ENCODE measurements around the gene ROR1. TPM values are rescaled to one million over a fixed set of nuclear protein-coding genes. Genes with fewer than 3 reads are reported as not detected.

ROR1 gene
- total and polyA plus RNA-seq, 10 of the 15 experiments (the other 5 are each of a cell fraction or from before 2014, with no cell fraction given) = 0.02 to 0.08 (median 0.05) TPM; not detected in 6

DNA sequence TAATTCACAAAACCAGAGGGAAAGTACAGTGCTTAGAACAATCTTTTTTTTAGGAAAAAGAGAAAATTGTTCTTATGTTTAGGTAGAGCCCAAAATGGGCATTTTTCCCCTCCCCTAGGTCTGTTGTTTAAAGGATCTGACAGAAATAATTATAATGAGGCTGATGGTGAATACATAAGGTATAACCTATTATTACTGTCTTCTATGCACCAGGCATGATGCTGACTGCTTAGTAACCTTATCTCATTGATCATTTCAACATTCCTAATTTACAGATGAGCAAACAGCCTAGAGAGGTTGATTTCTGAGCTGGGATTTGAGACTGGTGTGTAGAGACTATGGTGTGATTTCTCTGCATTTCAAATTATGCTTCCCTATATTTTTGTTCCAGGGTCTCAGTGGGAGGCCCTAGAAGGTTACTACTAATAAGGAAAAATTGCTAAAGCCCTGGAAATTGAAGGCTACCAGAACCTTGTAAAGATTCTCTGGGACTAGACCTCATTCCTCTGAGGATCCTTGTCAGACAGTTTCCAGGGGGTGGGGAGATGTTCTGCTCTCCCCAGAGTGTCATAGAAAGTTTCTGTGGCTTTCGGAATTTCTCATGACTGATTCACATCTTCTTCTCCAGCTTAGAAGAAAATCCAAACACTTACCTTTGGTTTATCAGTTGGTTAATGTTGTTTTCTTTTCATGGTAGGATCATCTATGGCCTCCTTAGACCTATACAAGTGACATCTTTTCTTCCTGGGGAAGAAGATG, 44.9 kb downstream of the ROR1 start:
- ChIA-PET POLR2A (no interaction called here), RAD21 (ENCODE audit: unreplicated experiment) (no interaction called here), SMC1A (ENCODE audit: uncharacterized antibody, unreplicated experiment) (interaction anchor here (1.3 kb wide), 1 partner anchor 19 kb away, joined by 3 read pairs; no protein-coding TSS in a partner anchor), CTCF (no interaction called here)
- 21% methylated on average over 1 of the region's 1 CpG for WGBS (ENCODE audit: insufficient coverage, insufficient replicate concordance, low lambda C conversion rate, missing lambda C conversion rate)
- no peak overlapping the region for H3K27ac ChIP-seq (ENCODE audit: control insufficient read depth, insufficient read depth)
- no TSS peak for BruUV-seq (replicated peaks)
- DNase-seq (ENCODE audit: low read depth, low spot score) (no peak), FAIRE-seq (no peak), ATAC-seq (no peak)
- in situ Hi-C loops (cut with MboI) (no loop called here), intact Hi-C loops (cut with micrococcal nuclease; ENCODE audit: unreplicated experiment) (no loop called here)
- no peaks in the 10 kb centered on the region for H3K36me3 ChIP-seq (ENCODE audit: control insufficient read depth in 2 of 2, insufficient read depth in 2 of 2, low read length in 1 of 2)
- no peaks in the 10 kb centered on the region; the same call in 2 of the 3 replicates for H3K9me3 ChIP-seq (replicated peaks; ENCODE audit: control insufficient read depth, insufficient read depth, low read length)
- H3K79me2 ChIP-seq (ENCODE audit: control insufficient read depth, insufficient read depth, low read length) = no peaks in the 10 kb centered on the region
- H2AFZ ChIP-seq (ENCODE audit: control insufficient read depth, low read depth, low read length) = no peak overlapping the region
- no peak for TF ChIP-seq RCOR1 (conservative IDR thresholded peaks at IDR 0.05; ENCODE audit: low read depth, low read length)
- no peak for TF ChIP-seq SPI1 (IDR thresholded peaks at IDR 0.05; ENCODE audit: borderline replicate concordance, insufficient read depth, low read depth, low read length)
- no peak for TF ChIP-seq ESRRA (IDR thresholded peaks at IDR 0.05; ENCODE audit: low read length)
- no peak for TF ChIP-seq CHD2 (IDR thresholded peaks at IDR 0.05; ENCODE audit: borderline replicate concordance, low read depth, low read length)
- H3K4me1 ChIP-seq (ENCODE audit: control insufficient read depth, insufficient read depth, low read length) = no peaks in the 10 kb centered on the region
- H3K4me2 ChIP-seq (ENCODE audit: control insufficient read depth, insufficient read depth) = no peak overlapping the region
- H3K9ac ChIP-seq (ENCODE audit: control insufficient read depth, insufficient read depth, low read length) = no peak overlapping the region
- H4K20me1 ChIP-seq (ENCODE audit: control insufficient read depth, insufficient read depth) = no peaks in the 10 kb centered on the region
- H3K4me3 ChIP-seq = no peak overlapping the region
- no peaks in the 10 kb centered on the region for H3K27me3 ChIP-seq (replicated peaks in 1 of 2; ENCODE audit: control insufficient read depth in 2 of 2, insufficient read depth in 2 of 2, low read length in 1 of 2)

DNA sequence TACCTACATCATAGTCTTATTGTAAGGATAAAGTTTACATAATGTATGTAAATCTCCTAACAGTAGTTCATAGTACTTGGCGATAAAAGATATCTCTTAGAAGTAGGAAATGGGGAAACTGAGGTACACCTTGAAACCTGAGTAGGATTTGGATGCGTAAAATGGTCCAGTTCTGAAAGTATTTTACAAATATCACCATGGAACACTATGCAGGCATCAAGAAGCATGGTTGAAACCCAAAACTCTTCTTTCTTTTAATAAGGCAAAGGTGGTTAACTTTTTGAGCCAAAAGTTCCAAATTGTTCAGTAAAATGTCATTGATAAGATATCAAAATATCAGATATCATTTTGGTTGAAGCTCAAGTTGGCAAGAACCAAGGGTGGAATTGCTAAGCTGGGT, 46.0 kb downstream of the ROR1 start:
- CTCF ChIA-PET = no interaction called here
- RAD21 ChIA-PET (ENCODE audit: unreplicated experiment) = no interaction called here
- intact Hi-C loops (cut with micrococcal nuclease; ENCODE audit: unreplicated experiment) (no loop called here), in situ Hi-C loops (cut with MboI) (no loop called here)
- H3K79me2 ChIP-seq (ENCODE audit: control insufficient read depth, insufficient read depth, low read length) = no peaks in the 10 kb centered on the region
- ATAC-seq = no peak
- no peak overlapping the region for H2AFZ ChIP-seq (ENCODE audit: control insufficient read depth, low read depth, low read length)
- H3K9ac ChIP-seq (ENCODE audit: control insufficient read depth, insufficient read depth, low read length) = no peak overlapping the region
- POLR2A ChIA-PET = no interaction called here
- H3K36me3 ChIP-seq (ENCODE audit: control insufficient read depth in 2 of 2, insufficient read depth in 2 of 2, low read length in 1 of 2) = no peaks in the 10 kb centered on the region
- FAIRE-seq = no peak
- H3K4me3 ChIP-seq = no peak overlapping the region
- 64% methylated on average over 2 of the region's 2 CpGs for WGBS (ENCODE audit: insufficient coverage, insufficient replicate concordance, low lambda C conversion rate, missing lambda C conversion rate)
- no peaks in the 10 kb centered on the region for H3K4me1 ChIP-seq (ENCODE audit: control insufficient read depth, insufficient read depth, low read length)
- SMC1A ChIA-PET (ENCODE audit: uncharacterized antibody, unreplicated experiment) = interaction anchor here (0.6 to 1.8 kb wide), 4 partner anchors 9 to 373 kb away, joined by 3 to 4 read pairs (median 4); no protein-coding TSS in a partner anchor
- no peaks in the 10 kb centered on the region for H4K20me1 ChIP-seq (ENCODE audit: control insufficient read depth, insufficient read depth)
- TF ChIP-seq TBL1XR1 (IDR thresholded peaks at IDR 0.05; ENCODE audit: low read depth, low read length) = no peak
- no peak for TF ChIP-seq IKZF2 (IDR thresholded peaks at IDR 0.05)
- H3K27ac ChIP-seq (ENCODE audit: control insufficient read depth, insufficient read depth) = no peak overlapping the region
- H3K9me3 ChIP-seq (replicated peaks; ENCODE audit: control insufficient read depth, insufficient read depth, low read length) = no peaks in the 10 kb centered on the region; the same call in 2 of the 3 replicates
- no peaks in the 10 kb centered on the region for H3K27me3 ChIP-seq (replicated peaks in 1 of 2; ENCODE audit: control insufficient read depth in 2 of 2, insufficient read depth in 2 of 2, low read length in 1 of 2)
- DNase-seq (ENCODE audit: low read depth, low spot score) = no peak
- H3K4me2 ChIP-seq (ENCODE audit: control insufficient read depth, insufficient read depth) = no peak overlapping the region
- BruUV-seq (replicated peaks) = no TSS peak
